GM08714 (cell line): Measurements from ENCODE around the gene UNK.
A peak's percentile ranks its signal among the peaks of the same experiment; 100 is the strongest.
"Not testable (repeated sequence)": the region's sequence is repeated elsewhere in the genome, so short reads cannot be mapped to it uniquely, and the experiment has no call there.

Experiments
- H3K4me3 ChIP-seq: fragments of 200-500 bp; sonication (Bioruptor generic); 2 replicates; pipeline ENCODE4 v1.5.1; 2014; ENCODE audit warnings: mild to moderate bottlenecking, low read length, inconsistent platforms
- ZNF274 ChIP-seq: IDR thresholded peaks from 2 replicates; pipeline ENCODE4 v1.6.1; 2012; ENCODE audit warnings: mild to moderate bottlenecking, low read depth, low read length

Gene UNK

DNA sequence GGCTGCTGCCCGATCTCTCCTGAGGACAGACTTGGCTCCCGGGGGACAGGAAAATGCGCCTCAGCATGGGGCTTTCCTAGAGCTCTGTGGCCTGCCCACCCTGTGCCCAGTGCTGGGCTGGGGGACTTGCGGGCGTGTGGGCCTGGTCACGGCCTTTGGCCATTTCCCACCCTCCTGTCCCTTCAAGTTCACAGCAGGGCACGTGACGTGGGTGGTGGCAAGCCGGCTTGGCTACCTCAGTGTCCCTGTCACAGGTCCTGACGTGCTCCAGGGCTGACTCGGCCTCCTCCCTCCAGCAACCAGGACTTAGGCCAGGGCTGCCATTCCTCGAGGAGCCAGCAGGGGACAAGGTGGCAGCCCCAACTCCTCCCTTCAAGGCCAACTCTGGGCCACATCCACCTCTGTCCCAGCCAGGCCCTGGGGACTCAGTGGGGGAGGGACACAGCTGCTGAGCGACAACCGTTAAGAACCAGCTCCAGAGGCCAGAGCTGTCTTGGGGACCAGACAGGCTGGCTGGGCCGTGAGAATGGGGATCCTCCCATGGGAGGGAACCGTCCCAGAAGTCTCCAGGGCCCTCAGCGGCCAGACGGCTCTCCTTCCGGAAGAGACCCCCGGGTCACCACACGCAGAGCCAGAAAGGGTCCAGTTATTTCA, 60.6 kb downstream of the UNK start:
- H3K4me3 ChIP-seq: no peak overlapping the region; the same call in 1 of the 2 replicates
- no peak for TF ChIP-seq ZNF274

DNA sequence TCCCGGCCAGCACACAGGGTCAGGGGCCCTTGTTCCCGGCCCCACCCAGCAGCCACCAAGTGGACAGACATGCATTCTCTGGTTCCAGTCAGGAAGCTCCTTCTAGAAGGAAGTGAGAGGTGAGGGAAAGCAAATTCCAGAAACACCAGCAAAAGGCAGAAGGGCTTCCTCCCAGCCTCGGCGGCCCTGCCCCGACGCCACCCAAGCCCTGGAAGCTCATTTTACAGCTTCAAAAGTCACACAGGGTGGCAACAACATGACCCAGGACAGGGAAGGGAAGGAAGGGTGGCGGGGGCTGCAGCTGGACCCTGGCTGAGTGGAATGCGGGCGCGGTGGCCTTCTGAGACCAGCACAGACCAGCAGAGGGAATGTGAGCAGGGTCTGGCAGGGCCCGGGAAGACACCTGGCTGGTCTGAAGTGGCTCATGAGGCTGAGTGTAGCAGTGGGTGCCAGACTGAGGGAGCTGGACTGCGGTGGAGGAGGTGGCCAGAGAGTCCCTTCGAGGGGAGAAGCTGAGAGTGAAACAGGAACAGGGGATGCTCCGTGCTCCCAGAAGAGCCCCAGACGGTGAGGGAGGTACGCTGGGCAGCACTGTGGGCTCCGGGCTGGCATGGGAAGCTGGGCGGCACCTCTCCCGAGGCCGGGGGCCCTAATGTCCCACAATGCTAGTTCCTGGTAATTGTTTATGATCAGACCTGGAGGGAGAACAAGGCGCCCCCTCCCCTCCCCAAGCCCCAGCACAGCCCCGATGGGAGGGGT, 61.5 kb downstream of the UNK start:
- TF ChIP-seq ZNF274: no peak
- no peak overlapping the region for H3K4me3 ChIP-seq

DNA sequence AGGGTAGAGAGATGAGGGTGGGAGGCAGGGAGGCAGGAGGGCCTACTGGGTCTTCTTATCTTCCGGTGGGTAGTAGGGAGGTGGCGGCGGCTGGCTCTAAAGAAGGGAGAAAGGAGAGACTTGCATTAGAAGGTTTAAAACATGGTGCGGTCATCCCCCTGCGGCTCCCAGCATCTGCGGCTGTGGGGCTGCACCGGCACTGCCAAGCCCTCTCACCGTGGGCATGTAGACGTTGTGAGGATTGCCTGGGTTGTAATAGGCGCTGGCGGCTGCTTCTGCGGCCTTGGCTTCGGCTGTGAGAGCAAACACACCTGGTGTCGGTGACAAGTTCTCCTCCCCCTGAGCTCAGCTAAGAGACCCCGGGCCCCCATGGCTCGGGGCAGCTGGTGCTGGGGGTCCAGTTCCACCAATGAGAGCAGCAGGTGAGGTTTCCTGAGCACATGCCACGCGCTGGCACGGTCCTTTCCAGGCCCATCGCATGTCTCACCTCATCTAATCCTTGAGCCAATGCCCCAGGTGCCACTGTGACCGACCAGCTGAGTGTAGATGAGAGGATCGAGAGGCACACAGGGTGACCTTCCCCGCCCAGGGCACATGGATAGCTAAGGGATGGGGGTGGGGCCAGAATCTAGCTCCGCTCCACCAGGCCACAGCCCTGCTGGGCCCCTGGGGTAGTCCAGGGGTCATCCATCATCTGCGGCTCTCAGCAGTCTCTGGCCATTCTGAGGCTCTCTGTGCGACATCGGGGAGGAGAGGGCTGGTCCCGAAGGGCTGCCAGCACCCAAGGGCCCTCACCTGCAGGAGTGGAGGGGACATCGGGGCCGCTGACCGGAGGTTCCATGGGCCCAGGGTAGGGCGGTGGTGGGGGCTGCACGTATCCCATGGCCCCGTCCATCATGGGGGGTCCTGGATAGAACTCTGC, 62.3 kb downstream of the UNK start:
- TF ChIP-seq ZNF274: no peak
- no peak overlapping the region for H3K4me3 ChIP-seq

DNA sequence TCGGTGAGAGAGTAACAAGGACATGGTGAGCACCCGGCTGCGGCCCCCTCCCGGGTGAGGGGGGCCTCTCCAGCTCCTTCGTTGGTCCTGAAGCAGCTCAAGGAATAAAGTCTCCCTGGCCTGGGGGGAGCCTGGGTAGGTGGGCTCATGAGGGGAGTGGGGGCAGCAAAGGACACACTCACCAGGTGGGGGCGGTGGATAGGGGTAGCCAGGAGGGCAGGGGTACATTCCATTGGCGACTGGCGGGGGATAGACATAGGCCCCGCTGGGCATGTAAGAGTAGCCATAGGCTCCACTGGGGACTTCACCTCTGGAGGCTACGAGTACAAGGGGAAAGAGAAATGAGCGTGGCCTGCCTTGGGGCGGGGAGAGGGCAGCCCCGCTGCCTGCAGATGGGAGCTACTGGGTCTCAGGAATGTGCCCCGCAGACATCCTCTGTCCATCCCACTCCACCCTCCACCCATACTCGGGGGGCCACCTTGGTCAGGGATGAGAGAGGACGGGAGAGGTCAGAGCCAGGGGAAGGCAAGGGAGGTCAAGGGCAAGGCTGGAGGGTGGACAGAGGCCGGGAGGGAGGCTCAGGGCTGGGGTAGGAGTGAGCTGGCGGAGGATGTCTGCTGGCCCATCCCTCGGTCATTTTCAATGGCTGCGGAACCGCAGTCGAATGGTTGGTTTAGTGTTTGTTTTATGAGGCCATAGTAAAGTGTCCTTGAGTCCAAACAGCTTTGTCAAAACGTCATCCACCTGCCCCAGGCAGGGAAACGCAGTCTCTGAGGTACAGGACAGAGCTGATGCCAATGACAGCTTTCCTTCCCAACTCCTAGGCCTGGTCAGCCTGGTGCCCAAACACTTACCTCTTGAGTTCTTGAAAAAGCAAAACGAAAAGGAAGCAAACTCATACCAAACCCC, 63.3 kb downstream of the UNK start:
- no peak for TF ChIP-seq ZNF274
- H3K4me3 ChIP-seq: no peak overlapping the region

DNA sequence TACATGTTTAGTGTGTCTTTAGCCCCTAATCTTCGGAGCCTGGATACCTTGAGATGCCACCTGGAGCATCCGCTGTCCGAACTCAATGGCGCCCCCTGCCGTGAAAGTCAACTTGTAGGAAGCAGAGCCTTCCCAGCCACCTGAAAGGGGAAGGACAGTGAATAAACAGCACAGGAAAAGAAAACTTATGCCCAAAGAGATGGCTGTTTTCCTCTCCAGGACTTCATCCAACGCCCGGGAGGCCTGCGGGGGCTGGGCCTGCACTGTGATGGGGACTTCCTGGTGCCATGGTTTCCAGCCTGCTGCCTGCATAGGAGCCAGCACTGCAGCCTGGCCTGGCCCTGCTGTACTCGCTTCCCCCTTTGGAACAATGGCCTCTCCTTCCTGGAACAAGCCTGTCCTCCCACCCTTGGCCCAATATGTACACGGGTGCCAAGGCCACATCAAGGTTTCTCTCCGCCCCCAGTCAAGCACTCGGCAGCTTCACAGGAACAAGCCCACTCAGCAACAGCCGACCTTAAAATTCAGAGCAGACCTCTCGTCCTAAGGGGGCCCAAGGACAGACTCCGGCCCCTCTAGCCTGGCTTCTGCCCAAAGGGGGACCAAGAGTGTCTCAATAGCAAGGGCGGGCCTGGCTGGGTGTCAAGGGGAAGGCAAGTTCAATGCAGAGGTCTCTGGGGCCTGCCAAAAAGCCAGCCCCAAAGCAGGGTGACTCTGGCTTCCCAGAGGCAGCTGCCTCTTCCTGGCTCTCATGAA, 64.1 kb downstream of the UNK start:
- no peak for TF ChIP-seq ZNF274
- no peak overlapping the region for H3K4me3 ChIP-seq

DNA sequence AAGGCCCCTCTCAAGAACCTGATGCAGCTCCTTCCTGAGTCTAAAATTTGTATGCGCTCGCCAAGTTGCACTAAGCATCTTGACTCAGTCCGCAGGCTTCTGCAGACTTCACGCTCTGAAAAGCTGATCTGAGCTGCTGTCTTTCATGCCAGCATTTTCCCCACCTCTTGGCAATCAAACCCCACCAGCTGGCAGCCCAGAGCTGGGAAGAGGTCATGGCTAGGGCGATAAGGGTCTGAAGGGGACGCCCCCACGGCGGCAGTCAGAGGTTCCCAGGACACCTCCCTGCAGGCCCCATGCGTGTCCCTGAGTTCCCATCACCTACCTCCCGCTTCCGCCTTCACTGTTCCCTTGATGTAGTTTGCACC, 64.7 kb downstream of the UNK start:
- no peak overlapping the region for H3K4me3 ChIP-seq
- TF ChIP-seq ZNF274: no peak

DNA sequence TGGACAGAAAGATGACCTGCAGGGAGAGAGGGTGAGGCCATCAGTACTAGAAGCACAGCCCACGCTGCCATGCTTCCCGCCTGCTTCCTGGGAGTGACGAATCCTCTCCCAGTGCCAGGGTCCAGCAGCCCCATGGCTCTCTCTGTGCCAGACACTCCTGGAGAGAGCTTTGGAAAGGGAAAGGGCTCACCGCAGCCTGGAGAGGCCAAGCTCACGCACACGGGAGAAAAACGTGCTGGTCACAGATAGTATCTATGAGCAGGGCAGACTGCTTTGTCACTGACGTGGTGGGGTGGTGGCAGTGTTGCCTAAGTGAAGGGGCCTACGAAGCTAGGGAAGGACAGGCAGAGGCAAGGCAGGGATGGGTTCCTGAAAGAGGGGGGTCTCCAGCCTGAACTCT, 65.1 kb downstream of the UNK start:
- TF ChIP-seq ZNF274: no peak

DNA sequence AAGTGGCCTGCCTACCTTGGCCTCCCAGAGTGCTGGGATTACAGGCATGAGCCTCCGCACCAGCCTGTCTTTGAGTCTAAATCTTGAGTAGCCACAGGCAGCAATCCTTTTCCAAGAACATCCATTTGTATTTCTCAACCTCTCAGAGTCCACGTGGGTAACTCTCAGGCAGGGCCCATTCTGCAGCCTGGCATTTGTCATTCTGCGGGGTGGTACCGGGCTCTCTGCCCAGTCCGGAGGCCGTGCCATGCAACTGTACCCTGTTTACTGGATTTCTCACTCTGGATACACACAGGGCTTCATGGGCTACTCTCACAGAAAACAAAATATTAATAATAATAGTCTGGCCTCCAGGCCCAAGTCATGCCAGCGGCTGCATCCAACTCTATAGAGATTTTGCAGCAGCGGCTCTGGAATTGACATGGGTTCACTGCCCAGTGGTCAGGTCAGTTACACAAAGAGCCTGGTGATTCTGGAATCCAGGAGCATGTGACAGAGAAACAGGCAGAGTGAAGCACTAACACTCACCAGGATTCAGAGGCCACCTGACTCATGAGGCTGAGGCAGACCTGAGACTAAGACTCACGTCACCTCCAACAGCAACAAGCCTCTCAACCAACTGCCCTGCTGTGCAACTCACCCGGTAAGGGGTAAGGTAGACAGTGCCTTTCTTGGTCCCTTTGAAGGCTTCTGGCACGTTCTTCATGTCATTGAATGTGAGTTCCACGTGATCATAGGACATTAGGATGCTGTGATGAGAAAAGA, 66.5 kb downstream of the UNK start:
- no peak for TF ChIP-seq ZNF274

More for the DNA sequence above, 65.1 kb downstream of the UNK start:
- no peak overlapping the region for H3K4me3 ChIP-seq

DNA sequence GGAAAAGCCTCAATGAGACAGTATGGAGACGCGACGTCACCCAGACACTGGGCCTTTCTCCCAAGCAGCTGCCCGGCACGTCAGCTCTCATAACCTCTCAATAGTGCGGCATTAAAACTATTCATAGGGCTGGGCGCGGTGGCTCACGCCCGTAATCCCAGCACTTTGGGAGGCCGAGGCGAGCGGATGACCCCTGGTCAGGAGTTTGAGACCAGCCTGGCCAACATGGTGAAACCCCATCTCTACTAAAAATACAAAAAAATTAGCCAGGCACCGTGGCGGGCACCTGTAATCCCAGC, 67.0 kb downstream of the UNK start:
- not testable (repeated sequence) for H3K4me3 ChIP-seq

More for the DNA sequence above, 66.5 kb downstream of the UNK start:
- H3K4me3 ChIP-seq: no peak overlapping the region

DNA sequence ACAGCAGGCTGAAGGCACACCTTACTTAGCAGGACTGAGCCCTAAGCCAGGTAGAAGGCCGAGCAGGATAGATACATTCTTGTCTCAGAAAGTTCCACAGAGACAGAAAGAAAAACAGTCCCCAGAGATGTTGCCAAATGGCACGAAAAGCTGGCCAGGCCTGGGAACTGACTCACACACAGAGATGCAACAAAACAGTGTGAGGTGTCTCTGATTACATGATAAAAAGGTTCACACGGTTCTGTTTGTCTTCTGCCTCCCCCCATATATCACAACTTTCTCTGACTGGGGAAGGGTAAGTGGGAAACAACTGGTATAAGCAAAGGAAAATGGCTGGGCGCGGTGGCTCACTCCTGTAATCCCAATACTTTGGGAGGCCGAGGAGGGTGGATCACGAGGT, 68.8 kb downstream of the UNK start:
- TF ChIP-seq ZNF274: no peak

DNA sequence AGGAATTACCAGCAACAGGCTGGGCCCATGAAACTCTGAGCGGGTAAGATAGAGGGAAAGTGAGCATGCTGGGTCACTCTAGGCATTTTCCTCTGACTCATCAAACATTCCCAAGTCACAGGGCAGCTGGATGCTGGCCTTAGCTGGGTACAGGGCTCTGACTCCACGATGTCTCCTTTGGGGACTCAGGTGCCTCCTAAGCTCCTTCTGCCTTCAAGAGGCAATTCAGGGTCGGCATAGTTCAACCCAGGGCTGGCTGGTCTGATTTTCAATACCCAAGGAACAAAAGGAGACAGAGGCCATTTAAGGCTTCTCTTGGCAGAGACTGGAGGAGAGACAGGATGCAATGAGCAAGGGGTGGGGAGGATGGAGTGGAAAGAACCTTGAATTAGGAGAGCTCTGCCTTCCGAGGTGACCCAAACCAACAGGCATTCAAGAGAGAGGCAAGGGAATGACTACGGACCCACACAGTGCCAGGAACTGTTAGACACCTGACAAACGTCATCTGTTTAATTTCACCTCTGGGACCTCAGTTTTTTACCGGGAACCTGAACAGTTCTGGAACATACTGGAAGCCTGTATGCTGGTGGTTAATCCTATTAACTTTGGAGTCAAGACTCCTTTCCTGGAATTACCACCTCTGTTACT, 69.6 kb downstream of the UNK start:
- peak overlapping the region; percentile 59 for H3K4me3 ChIP-seq
- TF ChIP-seq ZNF274: no peak

More for the DNA sequence above, 68.8 kb downstream of the UNK start:
- H3K4me3 ChIP-seq: no peak overlapping the region

DNA sequence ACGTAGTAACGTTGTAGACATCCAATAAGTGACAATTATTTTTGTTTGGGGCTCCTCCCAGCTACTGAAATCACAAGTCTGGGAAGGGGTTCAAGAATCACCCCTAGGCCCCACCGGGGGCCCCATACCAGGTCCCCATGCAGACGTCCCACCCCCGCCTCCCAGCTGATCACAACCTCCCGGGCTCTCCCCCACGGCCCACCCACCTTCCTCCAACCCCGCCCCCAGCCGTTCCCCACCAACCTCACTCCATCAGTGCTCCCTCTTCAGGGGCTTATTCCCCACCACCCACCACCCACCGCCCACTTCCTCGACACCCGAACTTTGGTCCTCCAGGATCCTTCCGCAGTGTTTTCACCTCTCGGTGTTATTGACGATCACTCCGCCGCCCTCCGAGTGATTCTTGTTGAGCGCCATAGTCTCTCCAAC, 70.3 kb downstream of the UNK start:
- peak overlapping the region; percentile 59 for H3K4me3 ChIP-seq
- TF ChIP-seq ZNF274: no peak
